Sigmoid colon (tissue), 7 donors: ENCODE data around the gene OSBPL5. TPM values are rescaled to one million over a fixed set of nuclear protein-coding genes. Genes with fewer than 3 reads are reported as not detected.

Experiments used
- DNase-seq: peaks from one replicate; pipeline ENCODE4 v3.0.0-alpha.2; 2019
- H3K27ac ChIP-seq, 4 donors: fragments of 200-600 bp; sonication (generic); one replicate each; pipeline ENCODE4 v1.5.1; 2016 to 2019; ENCODE audit warnings: mild to moderate bottlenecking in 1 of 4
- H3K27me3 ChIP-seq, 3 donors: fragments of 200-600 bp; sonication (generic); one replicate each; pipeline ENCODE4 v1.5.1; 2019; ENCODE audit warnings: mild to moderate bottlenecking in 1 of 3
- H3K36me3 ChIP-seq, 4 donors: fragments of 200-600 bp; sonication (generic); one replicate each; pipeline ENCODE4 v1.5.1; 2016 to 2019
- H3K4me1 ChIP-seq, 4 donors: fragments of 200-600 bp; sonication (generic); one replicate each; pipeline ENCODE4 v1.5.1; 2017 to 2019
- H3K4me3 ChIP-seq, 4 donors: fragments of 200-600 bp; sonication (generic); one replicate each; pipeline ENCODE4 v1.5.1; 2017 to 2019; ENCODE audit warnings: mild to moderate bottlenecking in 2 of 4, moderate library complexity in 1 of 4
- H3K9me3 ChIP-seq, 4 donors: fragments of 200-600 bp in 3 of 4; sonication (generic) in 3 of 4; one replicate each; pipeline versions ENCODE4 v1.5.1 to v1.6.1; 2013 to 2019
- CTCF ChIP-seq, 4 experiments: fragments of 450-650 bp in 3 of 4; fragments of 200-600 bp in 1 of 4; IDR thresholded peaks; one replicate each; pipeline ENCODE4 v1.5.1; 2016 to 2019; ENCODE audit warnings: antibody characterized with exemption in 4 of 4, mild to moderate bottlenecking in 3 of 4, moderate library complexity in 2 of 4
- EP300 ChIP-seq, 4 donors: sonication (generic); formaldehyde crosslinking; IDR thresholded peaks; one replicate each; pipeline ENCODE4 v1.6.1; 2017; ENCODE audit warnings: antibody characterized with exemption in 4 of 4
- POLR2A ChIP-seq, 2 donors: fragments of 450-650 bp; IDR thresholded peaks; one replicate each; pipeline ENCODE4 v1.6.1; 2016; ENCODE audit warnings: antibody characterized with exemption in 2 of 2, mild to moderate bottlenecking in 2 of 2, moderate library complexity in 2 of 2
- POLR2AphosphoS5 ChIP-seq, 4 donors: sonication (generic); formaldehyde crosslinking; IDR thresholded peaks; one replicate each; pipeline ENCODE4 v1.6.1; 2017; ENCODE audit warnings: antibody characterized with exemption in 4 of 4
- WGBS, 2 donors: extraction: QIAGEN DNeasy Blood & Tissue Kit; methylation state at CpG; one replicate each; pipeline ENCODE4 v1.1.7; 2013; 5-methylcytosine and 5-hydroxymethylcytosine counted together
- intact Hi-C: fragments of 100-400 bp; cut with DNase I; formaldehyde crosslinking; loops from one replicate; pipeline ENCODE4 v1.15.1; 2023
- polyA plus RNA-seq, 3 donors: library from polyadenylated mRNA; stranded (reverse); fragments of 200-250 nt; gene quantifications; one replicate each; pipeline ENCODE4 v1.2.3, GENCODE V29; 2013
- total RNA-seq, 4 donors: library from RNA; depleted of rRNA; stranded (reverse); fragments of >200 nt; gene quantifications; one replicate each; pipeline ENCODE4 v1.1.0, GENCODE V29; 2016
- donor health status: healthy with polysubstance abuse.
- donor health status: Bipolar disorder and iron deficiency.
- donor health status: healthy.

OSBPL5 gene
- total and polyA plus RNA-seq, 7 donors: 16.6 to 69.2 (median 29.8) TPM

DNA sequence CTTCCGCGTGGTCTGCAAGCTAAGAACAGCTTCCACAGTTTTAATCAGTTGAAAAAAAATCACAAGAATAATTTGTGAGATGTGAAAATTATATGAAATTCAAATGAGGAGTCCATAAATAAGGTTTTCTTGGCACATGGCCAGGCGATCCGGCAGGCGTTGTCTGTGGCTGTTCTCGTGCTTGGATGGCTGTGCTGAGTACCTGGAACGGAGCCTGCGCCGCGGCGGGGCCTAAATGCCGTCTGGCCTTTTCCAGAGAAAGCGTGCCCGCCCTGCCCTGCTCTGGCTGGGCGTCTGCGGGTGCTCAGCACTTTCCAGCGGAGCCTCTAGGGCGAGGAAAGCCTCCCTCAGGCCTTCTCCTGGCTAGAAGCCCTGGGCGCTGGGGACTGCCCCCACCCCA lies 41.8 kb downstream of the OSBPL5 start:
- intact Hi-C loops: loop anchor here (2.0 kb wide), 1 partner anchor 41 kb away; the partner anchor contains the start of gene OSBPL5
- Histone ChIP-seq H3K36me3 (peaks cover 11 to 72% (median 25%) of the 10 kb centered on the region in 4 donors), H3K4me3 (no peak overlapping the region), H3K9me3 (no peaks in the 10 kb centered on the region), H3K27me3 (no peaks in the 10 kb centered on the region), H3K4me1 (peaks cover 0 to 38% (median 30%) of the 10 kb centered on the region in 4 donors), H3K27ac (peak overlapping the region; percentile 80 to 91 (median 86))
- TF ChIP-seq POLR2A (IDR thresholded peaks at IDR 0.05) (no peak), POLR2AphosphoS5 (IDR thresholded peaks at IDR 0.05) (peak in 3 of 4 donors; percentile 62 to 75 (median 72)), CTCF (IDR thresholded peaks at IDR 0.05) (peak in 2 of 4 experiments; percentile 28 to 38), EP300 (IDR thresholded peaks at IDR 0.05) (peak in 1 of 4 donors; percentile 70)
- peak; percentile 96 for DNase-seq
- 23 to 73% methylated on average over 19 of the region's 19 CpGs for WGBS, 2 donors

- H3K27ac ChIP-seq: peak overlapping the region; percentile 80 to 91 (median 86)
- peaks cover 11 to 69% (median 23%) of the 10 kb centered on the region in 4 donors for H3K36me3 ChIP-seq
- intact Hi-C loops: loop anchor here (2.0 kb wide), 1 partner anchor 42 kb away; the partner anchor contains the start of gene OSBPL5
- no peaks in the 10 kb centered on the region for H3K27me3 ChIP-seq
- peak; percentile 66 for DNase-seq
- H3K9me3 ChIP-seq: no peaks in the 10 kb centered on the region
- WGBS, 2 donors: 93% methylated on average over 13 of the region's 13 CpGs
- TF ChIP-seq POLR2A (IDR thresholded peaks at IDR 0.05) (no peak), POLR2AphosphoS5 (IDR thresholded peaks at IDR 0.05) (no peak), EP300 (IDR thresholded peaks at IDR 0.05) (no peak), CTCF (IDR thresholded peaks at IDR 0.05) (no peak)
- no peak overlapping the region for H3K4me3 ChIP-seq
- peaks cover 0 to 38% (median 30%) of the 10 kb centered on the region in 4 donors for H3K4me1 ChIP-seq
These were observed 42.3 kb downstream of the OSBPL5 start for GRCh38 chr11:3122775-3123201.

- 89 to 93% methylated on average over 34 of the region's 34 CpGs for WGBS, 2 donors
- Histone ChIP-seq H3K27ac (peak overlapping the region in 3 of 4 donors; percentile 82 to 91 (median 90)), H3K9me3 (no peaks in the 10 kb centered on the region), H3K4me1 (peaks cover 0 to 35% (median 30%) of the 10 kb centered on the region in 4 donors), H3K4me3 (no peak overlapping the region), H3K27me3 (no peaks in the 10 kb centered on the region), H3K36me3 (peaks cover 11 to 62% (median 22%) of the 10 kb centered on the region in 4 donors)
- TF ChIP-seq POLR2A (IDR thresholded peaks at IDR 0.05) (no peak), CTCF (IDR thresholded peaks at IDR 0.05) (no peak), POLR2AphosphoS5 (IDR thresholded peaks at IDR 0.05) (no peak), EP300 (IDR thresholded peaks at IDR 0.05) (no peak)
- DNase-seq: peak; percentile 75
- intact Hi-C loops: loop anchor here (2.0 kb wide), 1 partner anchor 43 kb away; the partner anchor contains the start of gene OSBPL5
These were observed 43.0 kb downstream of the OSBPL5 start for GRCh38 chr11:3121931-3122774.

DNA sequence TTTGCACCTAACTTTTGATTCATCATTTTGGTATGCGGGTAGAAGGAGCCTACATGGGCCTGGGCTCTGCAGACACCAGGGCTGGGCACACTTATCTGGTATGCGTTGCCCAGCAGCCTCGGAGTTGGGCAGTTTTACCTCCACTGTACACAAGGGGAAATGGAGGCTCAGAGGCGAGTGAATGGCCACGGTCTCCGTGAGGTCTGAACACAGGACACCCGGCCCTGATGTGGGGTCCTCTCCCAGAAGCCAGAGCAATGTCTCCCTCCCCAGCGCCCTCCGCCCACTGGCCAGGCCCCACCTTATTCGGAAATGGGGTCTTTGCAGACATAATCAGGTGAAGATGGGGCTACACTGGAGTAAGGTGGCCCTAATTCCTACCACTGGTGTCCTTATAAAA lies 43.7 kb downstream of the OSBPL5 start:
- no peak for TF ChIP-seq POLR2A (IDR thresholded peaks at IDR 0.05)
- no peak for TF ChIP-seq POLR2AphosphoS5 (IDR thresholded peaks at IDR 0.05)
- no peak for TF ChIP-seq EP300 (IDR thresholded peaks at IDR 0.05)
- no peak for TF ChIP-seq CTCF (IDR thresholded peaks at IDR 0.05)
- WGBS, 2 donors: 95 to 97% methylated on average over 10 of the region's 10 CpGs
- Histone ChIP-seq H3K36me3 (peaks cover 11 to 63% (median 22%) of the 10 kb centered on the region in 4 donors), H3K27ac (no peak overlapping the region), H3K27me3 (no peaks in the 10 kb centered on the region), H3K9me3 (no peaks in the 10 kb centered on the region), H3K4me1 (peaks cover 0 to 34% (median 29%) of the 10 kb centered on the region in 4 donors), H3K4me3 (no peak overlapping the region)
- intact Hi-C loops: no loop called here
- peak; percentile 42 for DNase-seq
